ENCODE results near the gene MGST2.

GRCh38 chr4:139746431-139747171 is 81.0 kb downstream of the MGST2 start:
- TF ChIP-seq PREB (CRISPR knock-in tag; IDR thresholded peaks at IDR 0.05; ENCODE audit: borderline replicate concordance) (no peak), CREM (CRISPR knock-in tag; IDR thresholded peaks at IDR 0.05) (no peak), ZNF281 (CRISPR knock-in tag; IDR thresholded peaks at IDR 0.05) (no peak), ZNF138 (CRISPR knock-in tag; conservative IDR thresholded peaks at IDR 0.05) (no peak), CREB1 (CRISPR knock-in tag; IDR thresholded peaks at IDR 0.05) (no peak), SMAD3 (CRISPR knock-in tag; IDR thresholded peaks at IDR 0.05; ENCODE audit: borderline replicate concordance) (no peak), ZNF396 (CRISPR knock-in tag; IDR thresholded peaks at IDR 0.05; ENCODE audit: borderline replicate concordance) (no peak)
- TF ChIP-seq, protein P1, sequence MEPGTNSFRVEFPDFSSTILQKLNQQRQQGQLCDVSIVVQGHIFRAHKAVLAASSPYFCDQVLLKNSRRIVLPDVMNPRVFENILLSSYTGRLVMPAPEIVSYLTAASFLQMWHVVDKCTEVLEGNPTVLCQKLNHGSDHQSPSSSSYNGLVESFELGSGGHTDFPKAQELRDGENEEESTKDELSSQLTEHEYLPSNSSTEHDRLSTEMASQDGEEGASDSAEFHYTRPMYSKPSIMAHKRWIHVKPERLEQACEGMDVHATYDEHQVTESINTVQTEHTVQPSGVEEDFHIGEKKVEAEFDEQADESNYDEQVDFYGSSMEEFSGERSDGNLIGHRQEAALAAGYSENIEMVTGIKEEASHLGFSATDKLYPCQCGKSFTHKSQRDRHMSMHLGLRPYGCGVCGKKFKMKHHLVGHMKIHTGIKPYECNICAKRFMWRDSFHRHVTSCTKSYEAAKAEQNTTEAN (CRISPR knock-in tag; IDR thresholded peaks at IDR 0.05), result no peak
- TF ChIP-seq, protein P2, sequence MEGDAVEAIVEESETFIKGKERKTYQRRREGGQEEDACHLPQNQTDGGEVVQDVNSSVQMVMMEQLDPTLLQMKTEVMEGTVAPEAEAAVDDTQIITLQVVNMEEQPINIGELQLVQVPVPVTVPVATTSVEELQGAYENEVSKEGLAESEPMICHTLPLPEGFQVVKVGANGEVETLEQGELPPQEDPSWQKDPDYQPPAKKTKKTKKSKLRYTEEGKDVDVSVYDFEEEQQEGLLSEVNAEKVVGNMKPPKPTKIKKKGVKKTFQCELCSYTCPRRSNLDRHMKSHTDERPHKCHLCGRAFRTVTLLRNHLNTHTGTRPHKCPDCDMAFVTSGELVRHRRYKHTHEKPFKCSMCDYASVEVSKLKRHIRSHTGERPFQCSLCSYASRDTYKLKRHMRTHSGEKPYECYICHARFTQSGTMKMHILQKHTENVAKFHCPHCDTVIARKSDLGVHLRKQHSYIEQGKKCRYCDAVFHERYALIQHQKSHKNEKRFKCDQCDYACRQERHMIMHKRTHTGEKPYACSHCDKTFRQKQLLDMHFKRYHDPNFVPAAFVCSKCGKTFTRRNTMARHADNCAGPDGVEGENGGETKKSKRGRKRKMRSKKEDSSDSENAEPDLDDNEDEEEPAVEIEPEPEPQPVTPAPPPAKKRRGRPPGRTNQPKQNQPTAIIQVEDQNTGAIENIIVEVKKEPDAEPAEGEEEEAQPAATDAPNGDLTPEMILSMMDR (IDR thresholded peaks at IDR 0.05), result no peak
- TF ChIP-seq, protein P3, sequence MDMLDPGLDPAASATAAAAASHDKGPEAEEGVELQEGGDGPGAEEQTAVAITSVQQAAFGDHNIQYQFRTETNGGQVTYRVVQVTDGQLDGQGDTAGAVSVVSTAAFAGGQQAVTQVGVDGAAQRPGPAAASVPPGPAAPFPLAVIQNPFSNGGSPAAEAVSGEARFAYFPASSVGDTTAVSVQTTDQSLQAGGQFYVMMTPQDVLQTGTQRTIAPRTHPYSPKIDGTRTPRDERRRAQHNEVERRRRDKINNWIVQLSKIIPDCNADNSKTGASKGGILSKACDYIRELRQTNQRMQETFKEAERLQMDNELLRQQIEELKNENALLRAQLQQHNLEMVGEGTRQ (CRISPR knock-in tag; IDR thresholded peaks at IDR 0.05), result no peak
